Loucy (cell line): ENCODE measurements around the gene GRM6.

Experiments
- H2AFZ ChIP-seq: fragments of 200-600 bp; sonication (generic); 2 replicates; pipeline ENCODE4 v1.6.0; 2016; ENCODE audit warnings: antibody characterized with exemption, mild to moderate bottlenecking, low read length, moderate library complexity
- H3F3A ChIP-seq: fragments of 200-600 bp; 2 replicates; pipeline ENCODE4 v1.6.0; 2016; ENCODE audit warnings: antibody characterized with exemption, low read depth, mild to moderate bottlenecking
- H3K27me3 ChIP-seq: fragments of 200-600 bp; sonication (generic); 2 replicates; pipeline ENCODE4 v1.6.1; 2014; ENCODE audit warnings: low read length, mild to moderate bottlenecking; ENCODE audit not compliant: insufficient read depth, poor library complexity, severe bottlenecking
- H3K36me3 ChIP-seq: fragments of 200-600 bp; sonication (generic); 2 replicates; pipeline ENCODE4 v1.6.1; 2016; ENCODE audit warnings: low read length; ENCODE audit not compliant: insufficient read depth
- H3K4me1 ChIP-seq: fragments of 200-600 bp; sonication (generic); 2 replicates; pipeline ENCODE4 v1.5.1; 2014; ENCODE audit warnings: low read length, mild to moderate bottlenecking; ENCODE audit not compliant: insufficient read depth, poor library complexity, severe bottlenecking
- H3K4me2 ChIP-seq: fragments of 200-600 bp; sonication (generic); 2 replicates; pipeline ENCODE4 v1.6.0; 2014; ENCODE audit warnings: antibody characterized with exemption, low read length, low read depth, mild to moderate bottlenecking; ENCODE audit not compliant: poor library complexity, severe bottlenecking
- H3K4me3 ChIP-seq: fragments of 200-600 bp; sonication (generic); 2 replicates; pipeline ENCODE4 v1.5.1; 2014; ENCODE audit warnings: low read length, mild to moderate bottlenecking, mixed read lengths; ENCODE audit not compliant: poor library complexity, severe bottlenecking
- H3K79me2 ChIP-seq: fragments of 200-600 bp; sonication (generic); 2 replicates; pipeline ENCODE4 v1.6.1; 2014; ENCODE audit warnings: low read length; ENCODE audit not compliant: insufficient read depth
- H3K9ac ChIP-seq: fragments of 200-600 bp; sonication (generic); 2 replicates; pipeline ENCODE4 v1.6.0; 2014; ENCODE audit warnings: mild to moderate bottlenecking, low read depth, low read length, moderate library complexity; ENCODE audit not compliant: poor library complexity, severe bottlenecking
- H3K9me2 ChIP-seq: fragments of 200-600 bp; sonication (generic); replicated peaks from 2 replicates; pipeline ENCODE4 v1.6.1; 2016; ENCODE audit warnings: low read depth, low read length, mixed read lengths
- H3K9me3 ChIP-seq: fragments of 200-600 bp; sonication (generic); 2 replicates; pipeline ENCODE4 v1.6.1; 2014; ENCODE audit warnings: mild to moderate bottlenecking, antibody characterized with exemption, low read length, low read depth; ENCODE audit not compliant: insufficient read depth
- H4K20me1 ChIP-seq: fragments of 200-600 bp; sonication (generic); 2 replicates; pipeline ENCODE4 v1.6.0; 2014; ENCODE audit warnings: antibody characterized with exemption, low read length, mild to moderate bottlenecking; ENCODE audit not compliant: insufficient read depth, poor library complexity, severe bottlenecking
- CTCF ChIP-seq: fragments of 200-600 bp; sonication (generic); conservative IDR thresholded peaks from 2 replicates; pipeline ENCODE4 v1.5.1; 2014; ENCODE audit warnings: mild to moderate bottlenecking, antibody characterized with exemption, low read length
- EZH2phosphoT487 ChIP-seq: fragments of 200-600 bp; IDR thresholded peaks from 2 replicates; pipeline ENCODE4 v1.6.1; 2018; ENCODE audit warnings: antibody characterized with exemption, mild to moderate bottlenecking, moderate library complexity, borderline replicate concordance

GRM6 gene

DNA sequence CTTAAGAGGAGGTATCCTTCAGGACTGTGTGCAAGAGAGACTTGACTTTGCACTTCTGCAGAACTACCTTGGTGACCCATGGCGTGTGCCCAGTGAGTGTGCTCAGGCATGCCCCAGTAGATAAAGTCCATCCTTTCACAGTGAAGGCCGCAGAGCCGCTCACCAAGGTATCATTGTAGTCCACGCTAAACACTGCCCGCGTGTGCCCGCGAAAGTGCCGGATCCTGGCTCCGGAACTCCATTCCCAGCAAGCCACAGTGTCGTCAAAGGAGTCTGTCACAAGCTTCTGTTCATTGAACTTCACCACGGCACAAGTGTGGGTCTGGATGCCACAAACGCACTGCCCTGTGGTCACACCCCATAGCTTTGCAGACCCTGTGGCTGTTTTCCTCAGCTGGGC, 3.3 kb upstream of the GRM6 start:
- TF ChIP-seq CTCF: no peak
- TF ChIP-seq EZH2phosphoT487: no peak
- Histone ChIP-seq H3K9me2 (no peaks in the 10 kb centered on the region), H3K9ac (no peak overlapping the region), H3K4me1 (no peaks in the 10 kb centered on the region), H3K27me3 (no peaks in the 10 kb centered on the region), H3K36me3 (no peaks in the 10 kb centered on the region), H4K20me1 (no peaks in the 10 kb centered on the region), H3F3A (no peaks in the 10 kb centered on the region), H3K9me3 (no peaks in the 10 kb centered on the region), H3K4me2 (no peak overlapping the region), H2AFZ (no peak overlapping the region), H3K4me3 (no peak overlapping the region), H3K79me2 (no peaks in the 10 kb centered on the region)

DNA sequence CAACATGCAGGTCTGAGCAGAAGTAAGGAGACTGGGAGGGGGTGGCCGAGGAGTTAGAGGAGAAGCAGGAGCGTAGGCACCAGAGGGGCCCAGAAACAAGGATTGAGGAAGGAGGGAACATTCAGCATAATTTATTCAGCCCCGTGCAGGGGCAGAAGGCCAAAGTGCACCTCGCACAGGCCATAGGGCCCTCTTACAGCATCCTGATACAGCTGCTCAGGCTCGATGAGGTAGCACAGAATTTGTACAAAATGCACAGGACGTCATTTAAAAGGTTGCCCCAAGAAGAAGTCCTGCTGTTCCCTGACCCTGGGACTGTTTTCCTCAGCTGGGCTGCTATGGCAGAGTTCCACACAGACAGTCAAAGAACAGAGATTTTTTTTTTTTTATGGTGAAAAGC, 2.1 kb upstream of the GRM6 start:
- Histone ChIP-seq H2AFZ (no peak overlapping the region), H3K9me2 (no peaks in the 10 kb centered on the region), H4K20me1 (no peaks in the 10 kb centered on the region), H3K36me3 (no peaks in the 10 kb centered on the region), H3K4me1 (no peaks in the 10 kb centered on the region), H3K4me2 (no peak overlapping the region), H3K9ac (no peak overlapping the region), H3K27me3 (no peaks in the 10 kb centered on the region), H3K4me3 (no peak overlapping the region), H3K9me3 (no peaks in the 10 kb centered on the region), H3F3A (no peaks in the 10 kb centered on the region), H3K79me2 (no peaks in the 10 kb centered on the region)
- no peak for TF ChIP-seq CTCF
- no peak for TF ChIP-seq EZH2phosphoT487

- H3K27me3 ChIP-seq: no peaks in the 10 kb centered on the region
- H3F3A ChIP-seq: no peaks in the 10 kb centered on the region
- H3K9me3 ChIP-seq: no peaks in the 10 kb centered on the region
- H3K4me3 ChIP-seq: no peak overlapping the region
- H4K20me1 ChIP-seq: no peaks in the 10 kb centered on the region
- no peaks in the 10 kb centered on the region for H3K4me1 ChIP-seq
- no peaks in the 10 kb centered on the region for H3K9me2 ChIP-seq
- no peak overlapping the region for H3K4me2 ChIP-seq
- no peak for TF ChIP-seq EZH2phosphoT487
- no peak for TF ChIP-seq CTCF
- H3K36me3 ChIP-seq: no peaks in the 10 kb centered on the region
- no peaks in the 10 kb centered on the region for H3K79me2 ChIP-seq
- H2AFZ ChIP-seq: no peak overlapping the region
- no peak overlapping the region for H3K9ac ChIP-seq
Measured at GRCh38 chr5:178996156-178996555, 1.0 kb upstream of the GRM6 start.

DNA sequence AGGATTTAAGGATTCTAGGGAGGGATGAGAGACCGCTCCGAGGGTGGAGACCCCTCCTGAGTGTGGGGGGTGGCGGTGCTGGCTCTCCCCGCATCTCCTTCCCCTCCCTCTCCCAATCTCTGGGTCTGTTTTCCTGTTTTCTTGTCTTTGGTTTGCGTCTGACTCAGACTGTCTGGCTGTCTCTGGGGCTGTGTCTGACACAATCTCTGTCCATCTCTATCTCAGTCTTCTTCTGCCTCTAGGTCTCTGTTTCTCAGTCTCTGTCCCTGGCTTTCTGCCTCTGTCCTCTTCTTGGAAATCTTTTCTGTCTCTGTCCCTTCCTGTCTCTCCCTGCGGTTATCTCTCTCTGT, 196 bp upstream of the GRM6 start:
- Histone ChIP-seq H4K20me1 (no peaks in the 10 kb centered on the region), H3K27me3 (no peaks in the 10 kb centered on the region), H3K9me3 (no peaks in the 10 kb centered on the region), H3K4me1 (no peaks in the 10 kb centered on the region), H3K79me2 (no peaks in the 10 kb centered on the region), H3K4me2 (no peak overlapping the region), H3K9ac (no peak overlapping the region), H2AFZ (no peak overlapping the region), H3K9me2 (no peaks in the 10 kb centered on the region), H3K4me3 (no peak overlapping the region), H3K36me3 (no peaks in the 10 kb centered on the region), H3F3A (no peaks in the 10 kb centered on the region)
- no peak for TF ChIP-seq EZH2phosphoT487
- no peak for TF ChIP-seq CTCF
